LNCAP (cell line): ENCODE measurements around the gene ALPG.

Experiments used
- CTCF ChIP-seq: fragments of 450-650 bp; IDR thresholded peaks from 2 replicates; pipeline ENCODE4 v1.5.1; 2017; ENCODE audit warnings: mild to moderate bottlenecking

Gene ALPG

GRCh38 chr2:232411901-232412629 is 5.4 kb downstream of the ALPG start:
- TF ChIP-seq CTCF = no peak

GRCh38 chr2:232412986-232413385 is 6.3 kb downstream of the ALPG start:
- no peak for TF ChIP-seq CTCF

GRCh38 chr2:232415138-232415690 is 8.6 kb downstream of the ALPG start:
- TF ChIP-seq CTCF = no peak

GRCh38 chr2:232415736-232416520 is 9.3 kb downstream of the ALPG start:
- TF ChIP-seq CTCF = no peak

- TF ChIP-seq CTCF = no peak
Measured at GRCh38 chr2:232416521-232417470, 10.2 kb downstream of the ALPG start.

GRCh38 chr2:232417489-232417888 is 10.8 kb downstream of the ALPG start:
- no peak for TF ChIP-seq CTCF

GRCh38 chr2:232418056-232418455 is 11.4 kb downstream of the ALPG start:
- no peak for TF ChIP-seq CTCF
